Activated naive CD8-positive, alpha-beta T cell treated with anti-CD3 and anti-CD28 coated beads for 36 hours (primary cell): Measurements from ENCODE around the gene C11orf42. TPM values are rescaled to one million over a fixed set of nuclear protein-coding genes. Genes with fewer than 3 reads are reported as not detected.

Experiments used
- DNase-seq: peaks from one replicate; pipeline ENCODE4 v3.0.0; 2021
- H3K27ac Mint-ChIP-seq: one replicate; pipeline ENCODE4 v1.8.0; 2022; ENCODE audit warnings: mild to moderate bottlenecking, moderate library complexity, mixed read lengths
- H3K27me3 Mint-ChIP-seq: one replicate; pipeline ENCODE4 v1.8.0; 2022; ENCODE audit warnings: mild to moderate bottlenecking, mixed read lengths
- H3K36me3 Mint-ChIP-seq: one replicate; pipeline ENCODE4 v1.8.0; 2021; ENCODE audit warnings: mild to moderate bottlenecking, mixed read lengths
- H3K4me1 Mint-ChIP-seq: one replicate; pipeline ENCODE4 v1.8.0; 2021; ENCODE audit warnings: mixed read lengths
- H3K4me3 Mint-ChIP-seq: one replicate; pipeline ENCODE4 v1.8.0; 2022; ENCODE audit warnings: mild to moderate bottlenecking, moderate library complexity, mixed read lengths
- H3K9me3 Mint-ChIP-seq: one replicate; pipeline ENCODE4 v1.8.0; 2022; ENCODE audit warnings: mixed read lengths
- total RNA-seq, 2 experiments: library from RNA; stranded (reverse); gene quantifications; one replicate each; pipeline ENCODE4 v1.2.3, GENCODE V29; 2021

C11orf42 gene
- total RNA-seq, 2 experiments from 2014 or later: not detected

DNA sequence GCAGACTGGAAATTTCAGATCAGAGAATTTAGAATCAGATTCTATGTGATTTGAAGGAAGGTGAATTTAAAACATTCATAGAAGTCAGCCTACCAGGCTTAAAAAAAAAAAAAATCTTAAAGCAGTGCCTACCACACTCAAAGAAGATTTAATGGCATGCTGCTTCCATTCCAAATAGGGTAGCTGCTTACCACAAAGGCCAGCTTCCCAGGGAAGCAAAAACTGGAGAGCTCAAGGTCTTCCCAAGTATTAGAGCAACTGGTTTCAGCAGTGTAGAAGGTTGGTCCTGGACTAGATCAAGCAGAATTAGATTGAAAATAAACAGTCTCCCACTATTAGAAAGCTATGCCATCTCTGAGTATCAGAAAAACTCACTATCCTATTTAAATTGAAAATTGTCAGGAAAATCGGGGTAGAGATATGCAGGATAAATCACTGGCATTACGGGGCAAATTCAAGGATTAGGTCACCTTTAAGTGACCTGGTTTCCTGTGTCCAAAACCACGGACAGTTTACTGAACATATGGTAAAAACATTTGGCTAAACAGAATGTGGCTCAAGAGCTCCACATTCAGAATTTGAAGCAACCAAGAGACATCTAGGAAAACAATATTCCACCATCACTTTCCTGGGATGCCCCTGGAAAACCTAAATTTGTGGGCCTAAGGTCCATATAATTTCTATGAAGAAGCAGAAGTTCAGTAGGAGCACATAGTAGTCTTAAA, 1.3 kb downstream of the C11orf42 start:
- Mint-ChIP-seq H3K4me1 (peaks cover 23% of the 10 kb centered on the region), H3K36me3 (peaks cover 18% of the 10 kb centered on the region)

DNA sequence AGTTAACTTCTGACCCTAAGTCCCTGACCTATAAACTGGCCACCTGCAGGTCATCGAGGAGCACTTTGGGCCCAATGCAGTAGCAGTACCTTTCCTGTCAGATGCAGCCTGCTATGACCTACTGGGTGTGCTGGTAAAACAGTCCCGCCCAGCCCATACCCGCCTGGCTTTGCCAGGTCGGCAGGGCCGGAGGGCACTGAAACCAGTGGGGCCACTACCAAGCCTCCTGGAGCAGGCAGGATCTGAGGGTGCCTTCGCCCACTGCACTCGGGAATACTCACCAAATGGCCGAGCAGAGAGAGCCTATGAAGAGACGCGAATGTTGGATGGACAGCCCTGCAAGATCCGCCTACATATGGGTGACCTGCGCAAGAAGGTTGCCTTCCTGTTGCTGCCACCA, 4.4 kb downstream of the C11orf42 start:
- no peaks in the 10 kb centered on the region for H3K9me3 Mint-ChIP-seq
- peaks cover 4% of the 10 kb centered on the region for H3K36me3 Mint-ChIP-seq
- H3K27me3 Mint-ChIP-seq: no peaks in the 10 kb centered on the region
- H3K4me1 Mint-ChIP-seq: peaks cover 3% of the 10 kb centered on the region
- no peak overlapping the region for H3K27ac Mint-ChIP-seq
- no peak for DNase-seq
- H3K4me3 Mint-ChIP-seq: no peak overlapping the region

More for the DNA sequence above, 1.3 kb downstream of the C11orf42 start:
- no peaks in the 10 kb centered on the region for H3K9me3 Mint-ChIP-seq
- peak overlapping the region; percentile 11 for H3K27ac Mint-ChIP-seq
- DNase-seq: no peak
- no peak overlapping the region for H3K4me3 Mint-ChIP-seq
- no peaks in the 10 kb centered on the region for H3K27me3 Mint-ChIP-seq

DNA sequence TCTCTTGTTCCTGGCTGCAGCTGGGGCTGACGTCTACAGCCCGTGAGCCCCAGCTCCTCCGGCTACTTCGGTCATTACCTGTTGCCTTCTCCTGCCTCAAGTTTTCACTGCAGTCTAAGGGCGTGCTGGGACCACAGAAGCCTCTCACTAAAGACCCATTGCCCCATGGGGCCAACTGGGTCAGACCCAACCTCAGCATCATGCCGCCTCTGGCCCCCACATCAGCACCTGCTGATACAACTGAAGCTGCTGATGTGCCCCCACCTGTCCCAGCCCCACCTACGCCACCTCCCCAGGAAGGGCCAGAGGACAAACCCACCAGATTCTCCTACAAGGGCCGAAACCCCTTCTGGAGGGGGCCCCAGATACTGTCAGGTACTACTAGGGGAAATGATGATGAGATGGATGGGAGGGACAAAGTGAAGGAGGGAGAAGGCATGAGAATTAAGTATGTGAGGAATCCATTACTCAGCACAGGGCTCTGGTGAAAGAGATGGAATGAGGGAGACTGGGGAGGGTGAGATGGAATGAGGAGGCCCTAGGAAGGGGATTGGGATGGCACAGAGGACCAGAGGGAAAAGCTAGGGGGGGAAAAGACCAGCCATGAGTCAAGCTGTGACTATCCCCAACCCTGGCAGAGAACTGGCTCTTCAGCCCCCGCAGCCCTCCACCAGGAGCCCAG, 5.1 kb downstream of the C11orf42 start:
- no peaks in the 10 kb centered on the region for H3K9me3 Mint-ChIP-seq
- no peak overlapping the region for H3K27ac Mint-ChIP-seq
- H3K4me3 Mint-ChIP-seq: no peak overlapping the region
- H3K4me1 Mint-ChIP-seq: no peaks in the 10 kb centered on the region
- DNase-seq: no peak
- peaks cover 4% of the 10 kb centered on the region for H3K36me3 Mint-ChIP-seq
- no peaks in the 10 kb centered on the region for H3K27me3 Mint-ChIP-seq

GRCh38 chr11:6214530-6214929, 9.2 kb downstream of the C11orf42 start:
- H3K4me1 Mint-ChIP-seq: peaks cover 2% of the 10 kb centered on the region
- no peaks in the 10 kb centered on the region for H3K9me3 Mint-ChIP-seq
- H3K27ac Mint-ChIP-seq: no peak overlapping the region
- peaks cover 3% of the 10 kb centered on the region for H3K36me3 Mint-ChIP-seq
- no peak overlapping the region for H3K4me3 Mint-ChIP-seq
- no peak for DNase-seq
- no peaks in the 10 kb centered on the region for H3K27me3 Mint-ChIP-seq

- Mint-ChIP-seq H3K27ac (no peak overlapping the region), H3K4me1 (peaks cover 4% of the 10 kb centered on the region), H3K27me3 (no peaks in the 10 kb centered on the region), H3K9me3 (no peaks in the 10 kb centered on the region), H3K36me3 (peaks cover 5% of the 10 kb centered on the region), H3K4me3 (no peak overlapping the region)
- no peak for DNase-seq
Measured at GRCh38 chr11:6216501-6216900, 11.1 kb downstream of the C11orf42 start.

DNA sequence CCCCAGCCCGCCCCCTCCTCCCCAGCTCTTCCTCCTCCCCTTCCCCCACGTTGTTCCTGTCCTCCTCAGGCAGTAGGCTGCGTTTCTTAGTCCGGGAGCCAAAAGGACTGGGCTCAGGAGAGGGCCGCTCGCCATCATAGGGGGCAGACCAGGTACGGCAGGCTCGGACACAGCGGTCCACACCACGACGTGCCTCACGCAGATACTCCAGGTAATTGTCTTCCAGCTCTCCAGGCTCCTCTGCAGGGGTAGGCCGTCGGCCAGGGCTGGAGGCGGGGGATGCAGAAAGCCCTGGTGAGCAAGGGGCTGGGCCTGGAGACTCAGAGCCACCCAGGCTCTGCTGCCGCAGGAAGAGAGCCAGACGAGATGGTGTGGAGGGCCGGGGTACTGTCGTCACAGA, 12.4 kb downstream of the C11orf42 start:
- H3K9me3 Mint-ChIP-seq: no peaks in the 10 kb centered on the region
- H3K4me1 Mint-ChIP-seq: peaks cover 4% of the 10 kb centered on the region
- H3K4me3 Mint-ChIP-seq: no peak overlapping the region
- DNase-seq: no peak
- peaks cover 11% of the 10 kb centered on the region for H3K36me3 Mint-ChIP-seq
- no peaks in the 10 kb centered on the region for H3K27me3 Mint-ChIP-seq
- H3K27ac Mint-ChIP-seq: no peak overlapping the region

DNA sequence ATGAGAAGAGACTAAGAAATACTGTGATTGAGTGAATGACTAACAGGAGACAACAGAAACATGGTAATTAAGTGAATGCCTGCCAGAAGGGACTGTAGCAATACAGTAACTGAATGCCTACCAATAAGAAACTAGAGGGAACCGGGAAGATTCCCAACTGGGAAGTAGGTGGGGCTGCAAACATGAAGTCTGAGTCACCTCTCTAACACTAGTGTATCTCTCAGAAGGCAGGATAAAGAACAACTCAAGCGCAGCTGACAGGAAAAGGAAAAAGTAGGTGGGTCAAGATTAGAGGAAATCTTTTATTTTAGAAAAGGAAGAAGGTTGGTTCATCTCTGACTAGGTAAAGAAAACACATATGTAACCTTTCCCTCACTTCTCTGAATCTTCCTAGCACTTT, 14.0 kb downstream of the C11orf42 start:
- Mint-ChIP-seq H3K27ac (no peak overlapping the region), H3K9me3 (no peaks in the 10 kb centered on the region), H3K27me3 (no peaks in the 10 kb centered on the region), H3K4me3 (no peak overlapping the region), H3K4me1 (peaks cover 4% of the 10 kb centered on the region), H3K36me3 (peaks cover 11% of the 10 kb centered on the region)
- DNase-seq: no peak

DNA sequence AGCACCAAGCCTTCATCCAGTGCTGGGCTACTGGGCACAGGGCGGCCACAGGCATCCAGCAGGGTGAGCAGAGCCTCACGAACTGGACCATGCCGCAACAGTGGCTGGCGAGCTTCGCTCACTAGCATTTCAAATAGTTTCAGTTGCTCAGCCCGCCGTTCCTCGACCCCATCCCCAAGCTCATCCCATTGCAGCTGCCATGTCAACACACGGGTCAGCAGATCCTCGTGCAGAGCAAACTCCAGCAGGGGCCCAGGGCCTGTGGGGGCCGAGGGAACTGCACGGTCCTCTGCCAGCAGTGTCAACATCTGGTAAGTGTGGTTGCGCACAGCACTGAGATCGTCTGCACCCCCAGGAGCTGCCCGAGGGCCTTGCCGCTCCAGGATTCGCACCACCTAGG, 18.5 kb downstream of the C11orf42 start:
- no peak overlapping the region for H3K4me3 Mint-ChIP-seq
- peaks cover 17% of the 10 kb centered on the region for H3K4me1 Mint-ChIP-seq
- no peaks in the 10 kb centered on the region for H3K9me3 Mint-ChIP-seq
- no peaks in the 10 kb centered on the region for H3K27me3 Mint-ChIP-seq
- no peak for DNase-seq
- no peak overlapping the region for H3K27ac Mint-ChIP-seq
- H3K36me3 Mint-ChIP-seq: peaks cover 15% of the 10 kb centered on the region

DNA sequence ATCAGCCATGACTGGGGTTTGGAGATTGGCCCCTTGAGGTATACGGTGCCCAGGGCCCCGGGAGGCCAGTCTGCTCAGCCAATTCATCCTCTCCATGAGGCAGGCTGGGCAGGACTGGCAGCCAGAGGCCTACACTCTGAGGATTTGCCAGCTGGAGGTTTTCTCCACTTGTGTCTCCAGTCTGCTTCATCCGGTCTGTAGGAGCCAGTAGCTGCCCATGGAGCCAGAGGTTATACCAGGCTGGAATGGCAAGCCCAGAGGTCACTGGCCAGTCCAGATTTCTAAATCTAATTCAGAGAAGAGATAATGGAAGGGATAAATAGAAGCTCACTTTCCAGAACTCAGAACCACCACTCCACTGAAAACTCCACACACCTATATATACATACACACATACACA, 19.1 kb downstream of the C11orf42 start:
- Mint-ChIP-seq H3K36me3 (peaks cover 15% of the 10 kb centered on the region), H3K4me1 (peaks cover 20% of the 10 kb centered on the region), H3K27ac (no peak overlapping the region), H3K4me3 (no peak overlapping the region), H3K9me3 (no peaks in the 10 kb centered on the region), H3K27me3 (no peaks in the 10 kb centered on the region)
- DNase-seq: no peak

DNA sequence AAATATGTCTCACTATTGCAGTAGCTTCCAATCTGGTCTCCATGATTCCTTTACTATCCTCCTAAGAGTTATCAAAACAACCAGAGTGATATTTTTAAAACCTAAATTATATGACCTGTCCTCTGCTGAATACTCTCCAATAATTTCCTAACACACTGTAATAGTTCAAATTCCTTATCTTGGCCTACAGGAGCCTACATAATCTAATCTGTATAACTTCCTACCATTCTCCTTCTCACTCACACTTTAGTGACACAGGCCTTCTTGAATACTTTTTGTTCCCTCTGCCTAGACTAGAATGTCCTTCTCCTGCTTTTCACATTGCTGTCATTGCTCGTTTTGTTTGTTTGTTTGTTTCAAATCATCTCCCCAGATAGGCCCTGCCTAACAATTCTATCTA, 19.7 kb downstream of the C11orf42 start:
- Mint-ChIP-seq H3K9me3 (no peaks in the 10 kb centered on the region), H3K27ac (no peak overlapping the region), H3K4me1 (peaks cover 24% of the 10 kb centered on the region), H3K27me3 (no peaks in the 10 kb centered on the region), H3K4me3 (no peak overlapping the region), H3K36me3 (peaks cover 20% of the 10 kb centered on the region)
- no peak for DNase-seq

- no peak for DNase-seq
- H3K36me3 Mint-ChIP-seq: peaks cover 19% of the 10 kb centered on the region
- no peaks in the 10 kb centered on the region for H3K27me3 Mint-ChIP-seq
- H3K27ac Mint-ChIP-seq: no peak overlapping the region
- no peak overlapping the region for H3K4me3 Mint-ChIP-seq
- H3K9me3 Mint-ChIP-seq: no peaks in the 10 kb centered on the region
- peaks cover 30% of the 10 kb centered on the region for H3K4me1 Mint-ChIP-seq
Measured at GRCh38 chr11:6225896-6226295, 20.5 kb downstream of the C11orf42 start.

DNA sequence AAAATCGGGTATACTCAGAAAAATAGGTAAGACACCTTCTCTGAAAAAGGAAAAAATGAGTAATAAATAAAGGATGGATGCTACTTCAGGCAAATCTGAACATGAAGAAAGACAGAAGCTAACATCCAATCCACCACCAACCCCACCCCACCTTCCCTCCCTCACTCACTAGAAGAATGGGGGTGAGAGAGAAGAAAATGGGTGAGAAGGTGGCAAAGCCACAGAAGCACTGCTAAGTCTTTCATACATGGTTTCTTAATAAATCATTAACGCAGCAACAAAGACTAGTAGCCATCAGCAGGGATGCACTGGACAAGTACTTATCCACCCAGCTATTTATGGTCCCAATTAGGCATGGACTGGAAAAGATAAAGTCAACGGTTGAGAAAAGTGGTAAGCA, 23.2 kb downstream of the C11orf42 start:
- DNase-seq: no peak
- H3K4me3 Mint-ChIP-seq: no peak overlapping the region
- H3K4me1 Mint-ChIP-seq: peaks cover 43% of the 10 kb centered on the region
- H3K9me3 Mint-ChIP-seq: no peaks in the 10 kb centered on the region
- no peaks in the 10 kb centered on the region for H3K27me3 Mint-ChIP-seq
- peaks cover 14% of the 10 kb centered on the region for H3K36me3 Mint-ChIP-seq
- H3K27ac Mint-ChIP-seq: no peak overlapping the region

GRCh38 chr11:6229911-6230310, 24.6 kb downstream of the C11orf42 start:
- Mint-ChIP-seq H3K27me3 (no peaks in the 10 kb centered on the region), H3K36me3 (peaks cover 14% of the 10 kb centered on the region), H3K27ac (no peak overlapping the region), H3K9me3 (no peaks in the 10 kb centered on the region), H3K4me3 (no peak overlapping the region), H3K4me1 (peaks cover 46% of the 10 kb centered on the region)
- no peak for DNase-seq

DNA sequence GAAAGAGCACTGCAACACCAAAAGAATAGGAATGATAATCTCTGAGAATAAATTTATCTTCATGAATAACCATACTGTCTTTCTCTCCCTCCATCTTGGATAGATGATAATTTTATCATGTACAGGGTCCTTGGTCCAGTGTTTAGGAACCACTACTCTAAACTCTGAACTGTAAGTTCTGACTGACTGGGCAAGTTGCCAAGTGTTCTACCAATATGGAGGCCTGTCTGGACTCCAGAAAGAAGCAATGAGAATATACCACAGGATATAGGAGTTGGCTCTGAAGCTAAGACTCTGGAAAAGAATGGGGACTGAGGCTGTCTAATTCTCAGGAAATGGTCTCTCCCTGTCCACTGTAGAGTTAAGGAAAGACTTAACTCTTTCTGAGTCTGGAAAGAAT, 27.5 kb downstream of the C11orf42 start:
- DNase-seq: no peak
- Mint-ChIP-seq H3K27me3 (no peaks in the 10 kb centered on the region), H3K27ac (no peak overlapping the region), H3K36me3 (peaks cover 9% of the 10 kb centered on the region), H3K4me1 (peaks cover 36% of the 10 kb centered on the region), H3K9me3 (no peaks in the 10 kb centered on the region), H3K4me3 (peak overlapping the region; percentile 20)

DNA sequence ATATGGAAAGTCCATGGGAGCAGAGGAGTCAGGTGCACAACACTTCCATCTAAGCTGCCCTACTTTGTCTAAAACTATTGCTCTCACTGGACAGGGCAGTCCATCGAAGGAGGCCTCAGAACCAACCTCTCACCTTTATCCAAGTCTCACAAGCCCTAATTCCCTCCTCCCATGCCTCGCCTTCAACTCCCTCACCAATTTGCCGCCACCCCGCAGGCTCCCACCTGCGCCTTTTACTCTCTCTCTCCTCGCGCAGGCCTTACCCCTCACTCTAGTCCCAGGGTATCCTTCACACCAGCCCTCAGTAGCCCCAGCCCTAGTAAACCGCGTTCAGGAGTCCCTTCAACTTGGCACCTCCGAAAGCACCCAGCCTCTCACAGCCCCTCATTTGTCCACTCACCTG, 28.6 kb downstream of the C11orf42 start:
- Mint-ChIP-seq H3K4me1 (peaks cover 34% of the 10 kb centered on the region), H3K36me3 (peaks cover 7% of the 10 kb centered on the region), H3K27ac (peak overlapping the region; percentile 94), H3K9me3 (no peaks in the 10 kb centered on the region), H3K4me3 (peak overlapping the region; percentile 98), H3K27me3 (no peaks in the 10 kb centered on the region)
- DNase-seq: peak; percentile 12
